OCI-LY7 (cell line): ENCODE results near the gene UBE2J2.

Source experiments
- CTCF ChIP-seq: fragments of 200-600 bp; sonication (generic); conservative IDR thresholded peaks from 2 replicates; pipeline ENCODE4 v1.5.1; 2014; ENCODE audit warnings: mild to moderate bottlenecking, antibody characterized with exemption, low read length, moderate library complexity, mixed read lengths
- EZH2phosphoT487 ChIP-seq: fragments of 200-600 bp; sonication (generic); IDR thresholded peaks from 2 replicates; pipeline ENCODE4 v1.6.1; 2018; ENCODE audit warnings: low read depth, borderline replicate concordance, mild to moderate bottlenecking, mixed run types, antibody characterized with exemption, low read length, moderate library complexity, mixed read lengths

GRCh38 chr1:1205769-1206375, 67.8 kb downstream of the UBE2J2 start:
- TF ChIP-seq CTCF (no peak), EZH2phosphoT487 (no peak)
